NCI-H510A treated with DMSO at 0.1 percent for 48 hours (cell line): ENCODE data around the gene GPX4.

Experiments
- DNase-seq: peaks from one replicate; lab custom pipeline; 2025; lab: John Stamatoyannopoulos, UW

The GPX4 gene

GRCh38 chr19:1084024-1084868 is 19.5 kb upstream of the GPX4 start:
- no peak for DNase-seq

- DNase-seq: no peak
Observed at GRCh38 chr19:1085053-1085658, 18.6 kb upstream of the GPX4 start.

- no peak for DNase-seq
Observed at GRCh38 chr19:1085676-1086442, 17.9 kb upstream of the GPX4 start.

GRCh38 chr19:1086613-1087012 is 17.2 kb upstream of the GPX4 start:
- no peak for DNase-seq

GRCh38 chr19:1087813-1088415 is 15.9 kb upstream of the GPX4 start:
- no peak for DNase-seq

- no peak for DNase-seq
Observed at GRCh38 chr19:1088416-1089010, 15.3 kb upstream of the GPX4 start.

GRCh38 chr19:1089126-1089771 is 14.5 kb upstream of the GPX4 start:
- no peak for DNase-seq

- DNase-seq: no peak
Observed at GRCh38 chr19:1089891-1090290, 13.9 kb upstream of the GPX4 start.

- no peak for DNase-seq
Observed at GRCh38 chr19:1090731-1091543, 12.9 kb upstream of the GPX4 start.

- DNase-seq: no peak
Observed at GRCh38 chr19:1091544-1092175, 12.1 kb upstream of the GPX4 start.

GRCh38 chr19:1093330-1093729 is 10.5 kb upstream of the GPX4 start:
- no peak for DNase-seq

GRCh38 chr19:1093811-1094553 is 9.8 kb upstream of the GPX4 start:
- DNase-seq: no peak

- DNase-seq: no peak
Observed at GRCh38 chr19:1094655-1094977, 9.2 kb upstream of the GPX4 start.

GRCh38 chr19:1094978-1095701 is 8.7 kb upstream of the GPX4 start, which contains the start of gene POLR2E:
Gene POLR2E, minus strand, starts transcription at chr19:1095375. Its CDS starts 60 bp downstream, at chr19:1095315.
- DNase-seq: peak; percentile 78

GRCh38 chr19:1097810-1098176 is 6.0 kb upstream of the GPX4 start:
- DNase-seq: peak; percentile 6

- DNase-seq: no peak
Observed at GRCh38 chr19:1098177-1099051, 5.4 kb upstream of the GPX4 start.

- DNase-seq: no peak
Observed at GRCh38 chr19:1101337-1101698, 2.5 kb upstream of the GPX4 start.
